Esophagus squamous epithelium (tissue), 5 donors: ENCODE results near the gene RBM42. TPM values are rescaled to one million over a fixed set of nuclear protein-coding genes. Genes with fewer than 3 reads are reported as not detected.
A peak's percentile ranks its signal among the peaks of the same experiment; 100 is the strongest.

Experiments used
- DNase-seq: peaks from one replicate; lab custom pipeline; 2025; lab: John Stamatoyannopoulos, UW
- H3K27ac ChIP-seq, 4 donors: fragments of 200-600 bp; sonication (generic); one replicate each; pipeline ENCODE4 v1.5.1; 2016 to 2019; ENCODE audit warnings: mild to moderate bottlenecking in 1 of 4
- H3K27me3 ChIP-seq, 4 donors: fragments of 200-600 bp; sonication (generic); 1 replicate in 3 of 4; 2 replicates in 1 of 4; pipeline versions ENCODE4 v1.5.1 to v1.6.0; 2017 to 2021; ENCODE audit warnings: antibody characterized with exemption in 1 of 4
- H3K36me3 ChIP-seq, 3 donors: fragments of 200-600 bp; sonication (generic); one replicate each; pipeline ENCODE4 v1.5.1; 2016 to 2019
- H3K4me1 ChIP-seq, 3 donors: fragments of 200-600 bp; sonication (generic); one replicate each; pipeline ENCODE4 v1.5.1; 2017 to 2019
- H3K4me3 ChIP-seq, 4 donors: fragments of 200-600 bp; sonication (generic); 1 replicate in 3 of 4; 2 replicates in 1 of 4; pipeline ENCODE4 v1.5.1; 2016 to 2019; ENCODE audit warnings: mild to moderate bottlenecking in 2 of 4, moderate library complexity in 1 of 4
- H3K9me3 ChIP-seq, 3 donors: fragments of 200-600 bp; sonication (generic); one replicate each; pipeline ENCODE4 v1.5.1; 2016 to 2019
- POLR2A ChIP-seq, 4 donors: fragments of 450-650 bp; IDR thresholded peaks; one replicate each; pipeline ENCODE4 v1.6.1; 2017; ENCODE audit warnings: antibody characterized with exemption in 4 of 4, mild to moderate bottlenecking in 4 of 4, moderate library complexity in 3 of 4
- WGBS, 2 donors: methylation state at CpG; one replicate each; pipeline ENCODE4 v1.1.5; 2018; 5-methylcytosine and 5-hydroxymethylcytosine counted together
- intact Hi-C: fragments of 100-400 bp; cut with DNase I; formaldehyde crosslinking; loops from one replicate; pipeline ENCODE4 v1.15.0; 2022
- total RNA-seq, 4 donors: library from RNA; depleted of rRNA; stranded (reverse); fragments of >200 nt; gene quantifications; one replicate each; pipeline ENCODE4 v1.1.0, GENCODE V29; 2016
- TF ChIP-seq, protein P1 (sequence below), 6 experiments: fragments of 450-650 bp in 4 of 6; fragments of 200-600 bp in 2 of 6; sonication (generic) in 2 of 6; IDR thresholded peaks; one replicate each; pipeline ENCODE4 v1.5.1; 2016 to 2019; ENCODE audit warnings: antibody characterized with exemption in 6 of 6, mild to moderate bottlenecking in 4 of 6, moderate library complexity in 4 of 6
- donor health status: DM: yes; HTN: yes; CAD: no.

RBM42 gene
- total RNA-seq, 4 donors from 2014 or later = 52.1 to 59.1 (median 53.0) TPM

GRCh38 chr19:35607661-35608060, 21.2 kb upstream of the RBM42 start:
- intact Hi-C loops = no loop called here
- H3K4me3 ChIP-seq = no peak overlapping the region
- H3K9me3 ChIP-seq = peaks cover 0 to 8% (median 8%) of the 10 kb centered on the region in 3 donors
- TF ChIP-seq POLR2A (IDR thresholded peaks at IDR 0.05) = no peak
- TF ChIP-seq, protein P1, sequence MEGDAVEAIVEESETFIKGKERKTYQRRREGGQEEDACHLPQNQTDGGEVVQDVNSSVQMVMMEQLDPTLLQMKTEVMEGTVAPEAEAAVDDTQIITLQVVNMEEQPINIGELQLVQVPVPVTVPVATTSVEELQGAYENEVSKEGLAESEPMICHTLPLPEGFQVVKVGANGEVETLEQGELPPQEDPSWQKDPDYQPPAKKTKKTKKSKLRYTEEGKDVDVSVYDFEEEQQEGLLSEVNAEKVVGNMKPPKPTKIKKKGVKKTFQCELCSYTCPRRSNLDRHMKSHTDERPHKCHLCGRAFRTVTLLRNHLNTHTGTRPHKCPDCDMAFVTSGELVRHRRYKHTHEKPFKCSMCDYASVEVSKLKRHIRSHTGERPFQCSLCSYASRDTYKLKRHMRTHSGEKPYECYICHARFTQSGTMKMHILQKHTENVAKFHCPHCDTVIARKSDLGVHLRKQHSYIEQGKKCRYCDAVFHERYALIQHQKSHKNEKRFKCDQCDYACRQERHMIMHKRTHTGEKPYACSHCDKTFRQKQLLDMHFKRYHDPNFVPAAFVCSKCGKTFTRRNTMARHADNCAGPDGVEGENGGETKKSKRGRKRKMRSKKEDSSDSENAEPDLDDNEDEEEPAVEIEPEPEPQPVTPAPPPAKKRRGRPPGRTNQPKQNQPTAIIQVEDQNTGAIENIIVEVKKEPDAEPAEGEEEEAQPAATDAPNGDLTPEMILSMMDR (IDR thresholded peaks at IDR 0.05) = no peak
- no peaks in the 10 kb centered on the region for H3K27me3 ChIP-seq
- 66 to 69% methylated on average over 3 of the region's 3 CpGs for WGBS, 2 donors
- no peak for DNase-seq
- H3K36me3 ChIP-seq = no peaks in the 10 kb centered on the region
- H3K27ac ChIP-seq = no peak overlapping the region
- peaks cover 0 to 7% (median 4%) of the 10 kb centered on the region in 3 donors for H3K4me1 ChIP-seq

DNA sequence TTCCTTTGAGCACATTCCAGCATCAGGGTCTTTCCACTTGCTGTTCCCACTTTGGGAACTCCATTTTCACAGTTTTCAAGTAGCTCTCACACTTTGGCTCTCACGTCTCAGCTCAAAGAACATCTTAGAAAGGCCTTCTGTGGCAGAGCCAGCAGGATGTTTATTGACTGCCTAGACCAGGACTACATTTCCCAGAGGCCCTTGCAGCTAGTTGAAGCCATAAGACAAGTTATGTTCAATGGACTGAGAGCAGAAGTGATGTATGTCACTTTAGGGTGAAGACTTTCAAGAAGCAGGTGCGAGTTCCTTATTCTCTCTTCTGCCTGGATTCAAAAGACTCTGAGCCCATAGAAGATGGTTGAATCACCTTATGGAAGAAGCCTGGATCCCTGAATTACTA, 20.6 kb upstream of the RBM42 start:
- DNase-seq = no peak
- no peak overlapping the region for H3K4me3 ChIP-seq
- TF ChIP-seq, protein P1 (IDR thresholded peaks at IDR 0.05) = no peak
- TF ChIP-seq POLR2A (IDR thresholded peaks at IDR 0.05) = no peak
- H3K27me3 ChIP-seq = no peaks in the 10 kb centered on the region
- H3K36me3 ChIP-seq = no peaks in the 10 kb centered on the region
- H3K27ac ChIP-seq = no peak overlapping the region
- peaks cover 3 to 12% (median 8%) of the 10 kb centered on the region in 3 donors for H3K4me1 ChIP-seq
- 81% methylated on average over 2 of the region's 2 CpGs for WGBS, 2 donors
- intact Hi-C loops = no loop called here
- peaks cover 0 to 8% (median 8%) of the 10 kb centered on the region in 3 donors for H3K9me3 ChIP-seq

- WGBS, 2 donors = 64 to 73% methylated on average over 4 to 5 of the region's 6 CpGs
- peaks cover 3 to 18% (median 9%) of the 10 kb centered on the region in 3 donors for H3K4me1 ChIP-seq
- H3K27me3 ChIP-seq = no peaks in the 10 kb centered on the region
- no peak for TF ChIP-seq POLR2A (IDR thresholded peaks at IDR 0.05)
- TF ChIP-seq, protein P1 (IDR thresholded peaks at IDR 0.05) = no peak
- intact Hi-C loops = no loop called here
- H3K27ac ChIP-seq = peak overlapping the region in 1 of 4 donors; percentile 28
- H3K9me3 ChIP-seq = peaks cover 0 to 8% (median 8%) of the 10 kb centered on the region in 3 donors
- no peak for DNase-seq
- no peak overlapping the region for H3K4me3 ChIP-seq
- peaks cover 0 to 2% (median 0%) of the 10 kb centered on the region in 3 donors for H3K36me3 ChIP-seq
Measured at GRCh38 chr19:35609851-35610353, 18.9 kb upstream of the RBM42 start.

DNA sequence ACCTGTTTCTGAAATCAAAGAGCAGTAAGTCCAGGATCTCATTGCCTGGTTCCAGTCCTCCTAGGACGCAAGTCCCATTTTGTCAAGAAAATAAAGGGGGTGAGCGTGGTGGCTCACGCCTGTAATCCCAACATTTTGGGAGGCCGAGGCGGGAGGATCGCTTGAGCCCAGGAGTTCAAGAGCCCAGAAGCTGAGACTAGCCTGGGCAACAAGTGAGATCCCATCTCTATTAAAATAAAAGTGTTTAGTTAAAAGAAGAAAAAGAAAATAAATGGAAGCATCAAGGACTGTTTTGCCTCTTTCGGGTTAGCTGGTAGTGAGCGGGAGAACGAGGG, 16.6 kb upstream of the RBM42 start:
- DNase-seq = no peak
- no peak for TF ChIP-seq POLR2A (IDR thresholded peaks at IDR 0.05)
- TF ChIP-seq, protein P1 (IDR thresholded peaks at IDR 0.05) = no peak
- Histone ChIP-seq H3K27ac (peak overlapping the region; percentile 60 to 86 (median 79)), H3K4me1 (peaks cover 3 to 18% (median 9%) of the 10 kb centered on the region in 3 donors), H3K4me3 (peak overlapping the region; percentile 69 to 85 (median 70)), H3K27me3 (no peaks in the 10 kb centered on the region), H3K36me3 (peaks cover 0 to 24% (median 5%) of the 10 kb centered on the region in 3 donors), H3K9me3 (peaks cover 0 to 8% (median 5%) of the 10 kb centered on the region in 3 donors)
- WGBS, 2 donors = 23 to 31% methylated on average over 7 to 9 of the region's 9 CpGs
- intact Hi-C loops = no loop called here

GRCh38 chr19:35612559-35613321, 16.1 kb upstream of the RBM42 start, which contains the start of gene HAUS5:
HAUS5 (plus strand) TSS chr19:35612735; CDS start chr19:35612795, 60 bp downstream.
- peaks cover 0 to 3% (median 0%) of the 10 kb centered on the region in 3 donors for H3K9me3 ChIP-seq
- peaks cover 0 to 29% (median 5%) of the 10 kb centered on the region in 3 donors for H3K36me3 ChIP-seq
- peak within 1 kb of the TSS; percentile 69 to 85 (median 70) for H3K4me3 ChIP-seq
- 0% methylated on average over 5 to 11 of the region's 47 CpGs for WGBS, 2 donors
- peak within 1 kb of the TSS; percentile 60 to 86 (median 79) for H3K27ac ChIP-seq
- peak; percentile 74 for DNase-seq
- TF ChIP-seq, protein P1 (IDR thresholded peaks at IDR 0.05) = peak in 4 of 6 experiments; percentile 20 to 67 (median 36)
- peak in 2 of 4 donors; percentile 41 to 66 for TF ChIP-seq POLR2A (IDR thresholded peaks at IDR 0.05)
- no peaks in the 10 kb centered on the region for H3K27me3 ChIP-seq
- intact Hi-C loops = no loop called here
- peaks cover 3 to 18% (median 9%) of the 10 kb centered on the region in 3 donors for H3K4me1 ChIP-seq
